ENCODE data around the gene KCNIP4. TPM values are rescaled to one million over a fixed set of nuclear protein-coding genes. Genes with fewer than 3 reads are reported as not detected.

Gene KCNIP4
- total and polyA plus RNA-seq, 10 donors, result not detected

- no peak for DNase-seq
- H3K4me3 ChIP-seq, result no peak overlapping the region
- H3K36me3 ChIP-seq, result no peaks in the 10 kb centered on the region
- WGBS, 5 donors, result 55 to 78% (median 67%) methylated on average over 5 of the region's 5 CpGs
- intact Hi-C loops (cut with DNase I; ENCODE audit: low total_unique reads), result no loop called here
- H3K27me3 ChIP-seq (replicated peaks in 1 of 7), result no peaks in the 10 kb centered on the region
- H3K9me3 ChIP-seq, result no peaks in the 10 kb centered on the region
- no peaks in the 10 kb centered on the region for H3K4me1 ChIP-seq
- TF ChIP-seq POLR2AphosphoS5 (IDR thresholded peaks at IDR 0.05) (no peak), POLR2A (IDR thresholded peaks at IDR 0.05) (no peak), CTCF (IDR thresholded peaks at IDR 0.05 in 8 of 11, conservative IDR thresholded peaks at IDR 0.05 in 3 of 11) (no peak)
- no peak overlapping the region for H3K27ac ChIP-seq
These were observed 946.3 kb downstream of the KCNIP4 start for GRCh38 chr4:21002286-21002685.

GRCh38 chr4:21001490-21001889, 947.1 kb downstream of the KCNIP4 start:
- TF ChIP-seq POLR2A (IDR thresholded peaks at IDR 0.05) (no peak), POLR2AphosphoS5 (IDR thresholded peaks at IDR 0.05) (no peak)
- intact Hi-C loops (cut with DNase I; ENCODE audit: low total_unique reads), result no loop called here
- H3K36me3 ChIP-seq, result no peaks in the 10 kb centered on the region
- no peak overlapping the region for H3K4me3 ChIP-seq
- H3K9me3 ChIP-seq, result no peaks in the 10 kb centered on the region
- WGBS, 5 donors, result 6 to 12% (median 9%) methylated on average over 4 of the region's 4 CpGs
- no peak for DNase-seq
- H3K27me3 ChIP-seq (replicated peaks in 1 of 7), result no peaks in the 10 kb centered on the region
- no peak overlapping the region for H3K27ac ChIP-seq
- no peaks in the 10 kb centered on the region for H3K4me1 ChIP-seq

- Histone ChIP-seq H3K36me3 (no peaks in the 10 kb centered on the region), H3K27ac (no peak overlapping the region), H3K4me1 (no peaks in the 10 kb centered on the region), H3K9me3 (peaks cover 0 to 13% (median 3%) of the 10 kb centered on the region in 8 donors), H3K4me3 (no peak overlapping the region), H3K27me3 (replicated peaks in 1 of 7) (no peaks in the 10 kb centered on the region)
- 76 to 91% (median 78%) methylated on average over 3 of the region's 3 CpGs for WGBS, 5 donors
- intact Hi-C loops (cut with DNase I; ENCODE audit: low total_unique reads), result no loop called here
- TF ChIP-seq POLR2AphosphoS5 (IDR thresholded peaks at IDR 0.05) (no peak), CTCF (IDR thresholded peaks at IDR 0.05 in 8 of 11, conservative IDR thresholded peaks at IDR 0.05 in 3 of 11) (no peak), POLR2A (IDR thresholded peaks at IDR 0.05) (no peak)
- DNase-seq, result no peak
These were observed 950.7 kb downstream of the KCNIP4 start for GRCh38 chr4:20997886-20998285.

GRCh38 chr4:20995610-20996009, 953.0 kb downstream of the KCNIP4 start:
- intact Hi-C loops (cut with DNase I; ENCODE audit: low total_unique reads), result no loop called here
- H3K27ac ChIP-seq, result no peak overlapping the region
- no peaks in the 10 kb centered on the region for H3K36me3 ChIP-seq
- no peak overlapping the region for H3K4me3 ChIP-seq
- H3K4me1 ChIP-seq, result no peaks in the 10 kb centered on the region
- DNase-seq, result no peak
- TF ChIP-seq POLR2A (IDR thresholded peaks at IDR 0.05) (no peak), POLR2AphosphoS5 (IDR thresholded peaks at IDR 0.05) (no peak), CTCF (IDR thresholded peaks at IDR 0.05 in 8 of 11, conservative IDR thresholded peaks at IDR 0.05 in 3 of 11) (no peak)
- H3K9me3 ChIP-seq, result peaks cover 0 to 19% (median 3%) of the 10 kb centered on the region in 8 donors
- no peaks in the 10 kb centered on the region for H3K27me3 ChIP-seq (replicated peaks in 1 of 7)
- 81 to 90% (median 83%) methylated on average over 4 of the region's 4 CpGs for WGBS, 5 donors

GRCh38 chr4:20995015-20995414, 953.6 kb downstream of the KCNIP4 start:
- no peaks in the 10 kb centered on the region for H3K4me1 ChIP-seq
- no peaks in the 10 kb centered on the region for H3K36me3 ChIP-seq
- H3K27me3 ChIP-seq (replicated peaks in 1 of 7), result no peaks in the 10 kb centered on the region
- H3K9me3 ChIP-seq, result peaks cover 0 to 19% (median 3%) of the 10 kb centered on the region in 8 donors
- H3K27ac ChIP-seq, result no peak overlapping the region
- TF ChIP-seq POLR2AphosphoS5 (IDR thresholded peaks at IDR 0.05) (no peak), POLR2A (IDR thresholded peaks at IDR 0.05) (no peak)
- H3K4me3 ChIP-seq, result no peak overlapping the region
- intact Hi-C loops (cut with DNase I; ENCODE audit: low total_unique reads), result no loop called here
- WGBS, 5 donors, result 80 to 92% (median 87%) methylated on average over 3 of the region's 3 CpGs
- DNase-seq, result no peak
